Astrocyte of the cerebellum (primary cell): ENCODE data around the gene NT5DC2.

Source experiments
- DNase-seq: peaks from one replicate; pipeline ENCODE4 v3.0.0-alpha.2; 2011; ENCODE audit warnings: low read depth
- H3K4me3 ChIP-seq: 2 replicates; pipeline ENCODE4 v1.5.1; 2011; ENCODE audit warnings: mild to moderate bottlenecking, low read depth, low read length, moderate library complexity
- in situ Hi-C: cut with HindIII; loops from 2 replicates; pipeline ENCODE4 v1.10.0; 2017; ENCODE audit warnings: low sequenced_read_pairs
- TF ChIP-seq, protein P1 (sequence below): IDR thresholded peaks from 2 replicates; pipeline ENCODE4 v1.5.1; 2012; ENCODE audit warnings: low read length, low read depth, moderate library complexity, mild to moderate bottlenecking; ENCODE audit errors: missing control alignments

The NT5DC2 gene

DNA sequence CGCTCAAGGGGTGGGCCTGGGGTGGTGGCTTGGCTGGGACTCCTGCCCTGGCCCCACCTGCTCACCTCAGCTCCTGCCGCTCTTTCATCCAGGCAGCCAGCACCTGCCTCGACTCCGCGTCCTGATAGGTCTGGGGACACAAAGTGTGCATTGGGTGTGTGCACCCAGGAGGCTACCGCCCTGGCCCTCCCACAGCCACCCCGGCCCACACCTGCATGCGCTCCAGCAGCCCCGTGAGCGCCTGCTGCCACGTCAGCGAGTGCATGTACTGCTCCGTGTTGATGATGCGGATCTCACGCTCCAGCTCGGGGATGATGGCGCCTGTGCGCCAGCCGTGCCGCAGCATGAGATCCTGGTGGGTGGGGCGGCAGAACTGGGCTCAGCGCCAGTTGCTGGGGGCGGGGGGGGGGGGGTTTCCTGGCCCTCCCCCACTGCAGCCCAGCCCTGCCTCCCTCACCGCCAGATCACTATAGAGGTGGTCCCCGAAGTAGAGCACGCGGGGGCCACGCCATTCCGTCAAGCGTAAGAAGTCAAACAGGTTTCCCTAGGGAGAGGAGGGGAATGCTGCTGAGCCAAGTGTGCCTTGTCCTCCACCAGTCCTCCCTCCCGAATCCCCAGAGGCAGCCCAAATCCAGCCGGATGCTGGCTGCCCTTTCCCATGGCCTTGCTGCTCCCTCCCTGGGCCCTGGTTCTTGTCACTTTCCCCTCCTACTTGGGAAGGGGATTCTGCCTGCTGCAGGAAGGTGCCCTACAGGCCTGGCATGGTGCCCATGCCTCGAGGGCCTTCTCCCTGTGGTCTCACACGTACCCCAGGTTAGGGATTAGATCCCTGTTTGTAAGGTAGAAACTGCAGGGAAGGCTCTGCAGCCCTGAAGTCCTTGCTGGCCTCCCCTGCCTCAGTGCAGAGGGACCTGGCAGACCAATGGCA lies 8.6 kb downstream of the NT5DC2 start:
- no peak overlapping the region for H3K4me3 ChIP-seq
- TF ChIP-seq, protein P1, sequence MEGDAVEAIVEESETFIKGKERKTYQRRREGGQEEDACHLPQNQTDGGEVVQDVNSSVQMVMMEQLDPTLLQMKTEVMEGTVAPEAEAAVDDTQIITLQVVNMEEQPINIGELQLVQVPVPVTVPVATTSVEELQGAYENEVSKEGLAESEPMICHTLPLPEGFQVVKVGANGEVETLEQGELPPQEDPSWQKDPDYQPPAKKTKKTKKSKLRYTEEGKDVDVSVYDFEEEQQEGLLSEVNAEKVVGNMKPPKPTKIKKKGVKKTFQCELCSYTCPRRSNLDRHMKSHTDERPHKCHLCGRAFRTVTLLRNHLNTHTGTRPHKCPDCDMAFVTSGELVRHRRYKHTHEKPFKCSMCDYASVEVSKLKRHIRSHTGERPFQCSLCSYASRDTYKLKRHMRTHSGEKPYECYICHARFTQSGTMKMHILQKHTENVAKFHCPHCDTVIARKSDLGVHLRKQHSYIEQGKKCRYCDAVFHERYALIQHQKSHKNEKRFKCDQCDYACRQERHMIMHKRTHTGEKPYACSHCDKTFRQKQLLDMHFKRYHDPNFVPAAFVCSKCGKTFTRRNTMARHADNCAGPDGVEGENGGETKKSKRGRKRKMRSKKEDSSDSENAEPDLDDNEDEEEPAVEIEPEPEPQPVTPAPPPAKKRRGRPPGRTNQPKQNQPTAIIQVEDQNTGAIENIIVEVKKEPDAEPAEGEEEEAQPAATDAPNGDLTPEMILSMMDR: no peak
- no peak for DNase-seq
- in situ Hi-C loops: no loop called here

DNA sequence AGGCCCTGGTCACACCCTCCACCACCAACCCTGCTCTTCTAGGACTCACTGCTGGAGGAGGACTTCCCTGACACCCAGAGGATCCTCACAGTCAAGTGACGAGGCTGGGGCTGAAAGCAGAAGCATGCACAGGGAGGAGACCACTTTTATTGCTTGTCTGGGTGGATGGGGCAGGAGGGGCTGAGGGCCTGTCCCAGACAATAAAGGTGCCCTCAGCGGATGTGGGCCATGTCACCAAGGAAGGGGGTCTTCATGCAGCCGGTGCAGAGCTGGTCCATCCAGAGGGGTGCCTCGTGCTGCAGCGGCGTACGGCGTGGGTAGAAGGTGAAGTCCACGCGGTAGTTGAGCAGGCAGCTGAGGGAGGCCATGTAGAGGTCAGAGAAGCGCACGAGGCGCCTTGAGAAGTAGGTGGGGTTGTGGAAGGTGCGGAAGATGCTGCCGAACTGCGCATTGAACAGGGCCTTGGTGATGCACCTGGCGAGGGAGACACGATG lies 9.4 kb downstream of the NT5DC2 start:
- in situ Hi-C loops: no loop called here
- H3K4me3 ChIP-seq: no peak overlapping the region
- DNase-seq: no peak
- TF ChIP-seq, protein P1: no peak

DNA sequence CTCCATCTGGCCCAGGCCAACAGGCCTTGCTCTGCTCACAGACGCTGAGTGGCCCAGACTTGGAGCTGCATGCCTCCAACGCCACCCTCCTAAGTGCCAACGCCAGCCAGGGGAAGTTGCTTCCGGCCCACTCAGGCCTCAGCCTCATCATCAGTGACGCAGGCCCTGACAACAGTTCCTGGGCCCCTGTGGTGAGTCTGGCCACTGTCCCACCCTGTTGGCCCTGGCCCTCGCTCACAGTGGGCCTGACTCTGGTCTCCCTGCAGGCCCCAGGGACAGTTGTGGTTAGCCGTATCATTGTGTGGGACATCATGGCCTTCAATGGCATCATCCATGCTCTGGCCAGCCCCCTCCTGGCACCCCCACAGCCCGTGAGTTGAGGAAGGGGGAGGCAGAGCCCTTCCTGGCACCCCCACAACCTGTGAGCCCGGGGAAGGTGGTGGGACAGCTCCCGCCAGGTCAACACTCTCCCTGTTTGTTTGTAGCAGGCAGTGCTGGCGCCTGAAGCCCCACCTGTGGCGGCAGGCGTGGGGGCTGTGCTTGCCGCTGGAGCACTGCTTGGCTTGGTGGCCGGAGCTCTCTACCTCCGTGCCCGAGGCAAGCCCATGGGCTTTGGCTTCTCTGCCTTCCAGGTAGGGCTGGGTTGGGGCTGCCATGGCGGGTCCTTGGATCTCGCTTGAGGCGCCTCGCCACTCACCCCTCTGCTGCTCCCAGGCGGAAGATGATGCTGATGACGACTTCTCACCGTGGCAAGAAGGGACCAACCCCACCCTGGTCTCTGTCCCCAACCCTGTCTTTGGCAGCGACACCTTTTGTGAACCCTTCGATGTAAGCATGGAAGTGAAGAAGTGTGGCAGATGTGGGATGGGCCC lies 10.0 kb downstream of the NT5DC2 start:
- TF ChIP-seq, protein P1: no peak
- H3K4me3 ChIP-seq: no peak overlapping the region
- DNase-seq: no peak
- in situ Hi-C loops: no loop called here

DNA sequence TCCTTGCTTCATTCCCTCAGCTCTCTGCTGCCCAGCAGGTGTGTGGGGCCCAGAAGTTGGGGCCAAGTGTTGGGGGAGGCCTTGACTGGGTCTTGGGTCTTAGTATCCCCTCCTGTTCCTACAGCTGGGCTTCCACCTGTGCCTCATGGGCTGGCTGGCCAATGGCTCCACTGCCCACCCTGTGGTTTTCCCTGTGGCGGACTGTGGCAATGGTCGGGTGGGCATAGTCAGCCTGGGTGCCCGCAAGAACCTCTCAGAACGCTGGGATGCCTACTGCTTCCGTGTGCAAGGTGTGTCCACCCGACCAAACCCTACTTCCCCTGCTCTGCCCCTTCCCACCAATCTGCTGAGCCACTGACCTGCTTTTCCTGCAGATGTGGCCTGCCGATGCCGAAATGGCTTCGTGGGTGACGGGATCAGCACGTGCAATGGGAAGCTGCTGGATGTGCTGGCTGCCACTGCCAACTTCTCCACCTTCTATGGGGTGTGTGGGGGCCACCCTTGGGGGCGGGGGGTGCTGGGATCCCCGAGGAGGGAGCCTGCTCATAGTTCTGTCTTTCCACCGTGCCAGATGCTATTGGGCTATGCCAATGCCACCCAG lies 10.9 kb downstream of the NT5DC2 start:
- no peak for DNase-seq

DNA sequence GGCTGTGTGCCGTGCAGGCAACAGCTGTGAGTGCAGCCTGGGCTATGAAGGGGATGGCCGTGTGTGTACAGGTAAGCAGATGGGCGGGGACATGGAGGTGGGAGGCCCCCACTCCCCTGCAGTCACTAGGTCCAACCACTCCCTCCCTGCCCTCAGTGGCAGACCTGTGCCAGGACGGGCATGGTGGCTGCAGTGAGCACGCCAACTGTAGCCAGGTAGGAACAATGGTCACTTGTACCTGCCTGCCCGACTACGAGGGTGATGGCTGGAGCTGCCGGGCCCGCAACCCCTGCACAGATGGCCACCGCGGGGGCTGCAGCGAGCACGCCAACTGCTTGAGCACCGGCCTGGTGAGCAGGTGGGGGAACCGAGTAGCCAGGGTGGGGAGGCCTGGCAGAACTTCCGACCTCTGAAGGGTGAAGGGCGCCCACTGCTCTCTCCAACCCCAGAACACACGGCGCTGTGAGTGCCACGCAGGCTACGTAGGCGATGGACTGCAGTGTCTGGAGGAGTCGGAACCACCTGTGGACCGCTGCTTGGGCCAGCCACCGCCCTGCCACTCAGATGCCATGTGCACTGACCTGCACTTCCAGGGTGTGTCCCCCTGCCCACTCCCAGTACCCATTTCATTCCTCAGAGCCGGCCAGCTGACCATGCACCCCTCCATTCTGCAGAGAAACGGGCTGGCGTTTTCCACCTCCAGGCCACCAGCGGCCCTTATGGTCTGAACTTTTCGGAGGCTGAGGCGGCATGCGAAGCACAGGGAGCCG lies 11.6 kb downstream of the NT5DC2 start:
- H3K4me3 ChIP-seq: no peak overlapping the region
- in situ Hi-C loops: no loop called here
- no peak for DNase-seq
- TF ChIP-seq, protein P1: no peak

More for the DNA sequence above, 10.9 kb downstream of the NT5DC2 start:
- in situ Hi-C loops: no loop called here
- TF ChIP-seq, protein P1: no peak
- no peak overlapping the region for H3K4me3 ChIP-seq
